ENCODE results near the gene NISCH. TPM values are rescaled to one million over a fixed set of nuclear protein-coding genes. Genes with fewer than 3 reads are reported as not detected.

NISCH gene
- total RNA-seq, 1 donor from 2014 or later: 89.5 TPM

GRCh38 chr3:52447512-52448355 lies 7.7 kb upstream of the NISCH start:
- H3K4me3 Mint-ChIP-seq: no peak overlapping the region
- intact Hi-C loops (cut with micrococcal nuclease): loop anchor here (1.0 to 5.0 kb wide), 6 partner anchors 19 to 447 kb away; partner anchors contain the start of gene TLR9
- no peak overlapping the region for H3K27ac Mint-ChIP-seq
- no peak for ATAC-seq (ENCODE audit: low read depth)
- TF ChIP-seq CTCF (IDR thresholded peaks at IDR 0.05): no peak
- H3K4me1 Mint-ChIP-seq: peaks cover 9% of the 10 kb centered on the region
- H3K9me3 Mint-ChIP-seq: no peaks in the 10 kb centered on the region
- no peaks in the 10 kb centered on the region for H3K27me3 Mint-ChIP-seq
- ChIA-PET CTCF (interaction anchor here (0.7 to 3.9 kb wide), 12 partner anchors 10 to 227 kb away, joined by 3 to 37 read pairs (median 5); no protein-coding TSS in a partner anchor), POLR2A (no interaction called here)
- no peak for DNase-seq
- H3K36me3 Mint-ChIP-seq (ENCODE audit: low read depth): no peaks in the 10 kb centered on the region

- Mint-ChIP-seq H3K9me3 (no peaks in the 10 kb centered on the region), H3K27me3 (no peaks in the 10 kb centered on the region), H3K27ac (no peak overlapping the region), H3K4me3 (no peak overlapping the region), H3K4me1 (peaks cover 17% of the 10 kb centered on the region), H3K36me3 (ENCODE audit: low read depth) (peaks cover 2% of the 10 kb centered on the region)
- CTCF ChIA-PET: no interaction called here
- TF ChIP-seq CTCF (IDR thresholded peaks at IDR 0.05): no peak
- DNase-seq (no peak), ATAC-seq (ENCODE audit: low read depth) (no peak)
- POLR2A ChIA-PET: no interaction called here
- intact Hi-C loops (cut with micrococcal nuclease): no loop called here
These were observed 4.7 kb upstream of the NISCH start for GRCh38 chr3:52450489-52451236.

DNA sequence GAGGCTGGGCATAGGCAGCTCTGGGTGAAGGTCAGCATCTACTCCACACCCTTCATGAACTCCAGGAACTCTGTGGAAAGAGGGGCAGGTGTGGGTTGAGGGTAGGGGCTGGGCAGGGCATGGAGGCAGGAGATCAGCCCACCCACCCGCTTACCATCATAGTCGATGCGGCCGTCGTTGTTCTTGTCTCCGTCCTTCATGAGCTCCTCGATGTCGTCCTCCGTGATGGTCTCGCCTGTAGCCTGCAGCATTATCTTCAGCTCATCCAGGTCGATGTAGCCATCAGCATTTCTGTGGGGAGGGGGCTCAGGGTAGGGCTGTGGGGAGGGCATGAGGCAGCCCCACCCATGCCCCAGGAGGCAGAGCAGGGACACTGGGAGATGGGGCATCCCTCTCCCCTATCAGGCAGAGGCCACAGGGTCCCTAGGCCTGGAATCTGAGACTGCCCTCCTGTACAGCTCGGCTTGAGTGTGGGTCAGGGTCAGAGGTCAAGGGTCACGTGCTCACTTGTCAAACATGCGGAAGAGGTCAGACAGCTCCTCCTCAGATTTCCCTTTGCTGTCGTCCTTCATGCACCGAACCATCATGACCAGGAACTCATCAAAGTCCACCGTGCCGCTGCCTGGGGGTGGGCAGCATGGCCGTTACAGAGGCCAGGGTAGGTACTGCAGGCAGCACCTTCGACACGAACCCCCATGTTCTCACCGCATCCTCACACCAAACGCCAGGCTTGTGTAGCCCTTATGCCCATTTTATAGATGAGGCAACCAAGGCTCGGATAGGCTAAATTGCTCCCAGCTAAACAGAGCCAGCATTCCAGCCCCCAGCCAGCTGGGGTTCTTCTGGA lies 3.9 kb upstream of the NISCH start:
- no peaks in the 10 kb centered on the region for H3K27me3 Mint-ChIP-seq
- peaks cover 23% of the 10 kb centered on the region for H3K4me1 Mint-ChIP-seq
- peaks cover 4% of the 10 kb centered on the region for H3K36me3 Mint-ChIP-seq (ENCODE audit: low read depth)
- H3K4me3 Mint-ChIP-seq: no peak overlapping the region
- no peak for TF ChIP-seq CTCF (IDR thresholded peaks at IDR 0.05)
- ATAC-seq (ENCODE audit: low read depth): no peak
- H3K9me3 Mint-ChIP-seq: no peaks in the 10 kb centered on the region
- no peak for DNase-seq
- intact Hi-C loops (cut with micrococcal nuclease): no loop called here
- POLR2A ChIA-PET: interaction anchor here (0.5 kb wide), 1 partner anchor 94 kb away, joined by 3 read pairs; no protein-coding TSS in a partner anchor
- CTCF ChIA-PET: no interaction called here
- H3K27ac Mint-ChIP-seq: no peak overlapping the region

- H3K9me3 Mint-ChIP-seq: no peaks in the 10 kb centered on the region
These were observed 3.3 kb upstream of the NISCH start for GRCh38 chr3:52452126-52452525.

More at GRCh38 chr3:52452126-52452525, 3.3 kb upstream of the NISCH start:
- no peak overlapping the region for H3K4me3 Mint-ChIP-seq
- ATAC-seq (ENCODE audit: low read depth) (no peak), DNase-seq (no peak)
- ChIA-PET POLR2A (interaction anchor here (0.5 kb wide), 1 partner anchor 93 kb away, joined by 3 read pairs; no protein-coding TSS in a partner anchor), CTCF (no interaction called here)
- H3K4me1 Mint-ChIP-seq: peaks cover 26% of the 10 kb centered on the region
- no peak overlapping the region for H3K27ac Mint-ChIP-seq
- H3K36me3 Mint-ChIP-seq (ENCODE audit: low read depth): peaks cover 6% of the 10 kb centered on the region
- no peak for TF ChIP-seq CTCF (IDR thresholded peaks at IDR 0.05)
- H3K27me3 Mint-ChIP-seq: no peaks in the 10 kb centered on the region
- intact Hi-C loops (cut with micrococcal nuclease): no loop called here
